ENCODE data around the gene AMACR.

AMACR gene

DNA sequence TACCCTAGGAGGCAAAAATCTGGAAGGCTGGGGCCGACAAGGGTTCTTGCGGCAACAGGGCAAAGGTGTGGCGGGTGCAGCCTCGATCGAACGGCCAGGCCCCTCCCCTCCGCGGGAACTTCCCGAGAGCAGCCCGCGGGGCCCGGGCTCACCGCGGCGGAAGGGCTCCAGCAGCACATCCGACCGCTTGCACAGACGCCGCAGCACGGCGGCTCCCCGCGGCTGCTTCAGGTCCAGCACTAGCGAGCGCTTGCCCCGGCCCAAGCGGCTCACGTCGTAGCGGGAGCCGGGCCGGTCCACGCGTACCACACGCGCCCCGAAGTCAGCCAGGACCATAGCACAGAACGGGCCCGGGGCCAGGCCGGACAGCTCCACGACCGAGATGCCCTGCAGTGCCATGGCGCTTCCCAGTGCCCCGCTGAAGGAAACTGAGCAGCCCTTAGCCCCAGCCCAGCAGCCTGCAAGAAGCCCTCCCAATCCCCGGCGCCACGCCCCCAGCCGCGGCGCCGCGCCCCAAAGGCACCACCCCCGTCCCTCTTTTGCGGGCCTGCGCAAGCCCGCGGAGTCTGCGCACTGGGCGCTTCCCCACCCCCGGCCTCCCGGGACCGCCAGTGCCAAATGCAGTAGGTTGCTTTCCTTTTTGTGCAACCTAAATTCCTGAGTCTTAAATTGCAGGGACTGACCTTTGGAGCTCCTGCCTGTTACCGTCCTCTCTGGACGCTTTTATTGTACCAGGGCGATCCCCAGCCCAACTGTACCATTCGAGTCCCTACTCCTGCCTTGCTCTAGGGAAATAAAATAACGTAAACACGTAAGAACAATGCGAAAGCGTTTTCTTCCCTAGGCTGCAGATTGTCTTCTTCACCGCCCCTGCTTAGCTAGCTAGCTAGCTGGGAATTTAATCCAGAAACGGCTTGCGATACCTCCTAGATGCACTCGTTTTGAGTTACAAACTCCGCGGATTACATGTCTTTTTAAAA is at the start of gene AMACR:
AMACR (minus strand) TSS at position 430 of the 980 bp plus-strand sequence; CDS start at position 399, 31 bp downstream.
- peak; percentile 93 for DNase-seq

DNA sequence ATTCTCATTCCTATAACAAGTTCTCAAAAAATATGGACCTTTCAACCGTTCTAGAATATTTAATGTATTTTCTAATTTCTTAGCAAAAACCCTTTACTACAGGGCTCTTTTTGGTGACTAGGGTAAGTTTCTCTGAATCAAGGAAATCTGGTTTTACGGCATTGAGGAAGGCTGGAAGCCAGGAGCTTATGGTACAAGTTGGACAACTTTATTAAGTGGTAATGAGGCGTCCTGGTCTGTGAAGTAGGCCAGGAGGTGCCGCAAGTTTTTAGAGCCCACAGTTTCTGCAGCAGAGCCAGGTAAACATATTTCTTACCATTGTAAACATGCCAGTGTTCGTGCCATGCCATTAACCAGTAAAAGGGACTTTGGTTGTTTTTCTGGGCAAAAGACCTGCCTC is 49.7 kb upstream of the AMACR start:
- no peak for DNase-seq

DNA sequence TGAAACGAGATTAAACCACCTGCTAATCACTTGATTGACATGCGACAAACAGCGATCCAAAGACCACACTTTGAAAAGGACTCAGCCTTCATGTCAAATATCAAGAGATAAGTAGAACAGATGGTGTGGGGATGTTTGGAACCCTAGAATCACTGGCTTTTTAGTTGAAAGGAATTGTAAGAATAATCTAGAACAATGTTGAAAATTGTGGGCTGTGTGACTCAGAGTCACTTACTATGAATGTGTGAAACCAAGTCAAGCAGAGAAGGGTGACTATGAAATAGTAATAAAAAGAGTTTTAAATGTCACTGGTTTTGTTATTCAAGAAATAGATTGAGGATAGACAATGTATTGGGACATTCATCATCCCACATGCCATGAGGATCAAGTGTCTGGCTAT is 49.3 kb upstream of the AMACR start:
- DNase-seq = no peak

DNA sequence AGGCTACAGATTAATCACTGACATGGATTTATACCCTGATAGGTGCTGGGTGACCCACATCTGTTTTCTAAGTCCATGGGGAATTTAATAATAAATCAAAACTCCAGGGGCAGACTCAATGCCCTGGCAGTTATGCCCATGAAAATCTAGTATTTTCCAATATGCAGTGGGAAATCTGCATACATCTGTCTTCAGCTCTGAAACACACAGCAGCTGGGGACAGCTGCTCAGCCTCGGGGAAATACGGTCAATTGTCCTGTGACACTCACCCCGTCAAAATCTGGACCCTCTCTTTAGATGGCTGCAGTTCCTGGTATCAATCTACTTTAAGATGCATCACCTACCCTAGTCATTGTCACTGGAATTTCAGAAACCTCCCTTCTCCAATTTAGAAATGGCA is 47.8 kb upstream of the AMACR start:
- DNase-seq = no peak

DNA sequence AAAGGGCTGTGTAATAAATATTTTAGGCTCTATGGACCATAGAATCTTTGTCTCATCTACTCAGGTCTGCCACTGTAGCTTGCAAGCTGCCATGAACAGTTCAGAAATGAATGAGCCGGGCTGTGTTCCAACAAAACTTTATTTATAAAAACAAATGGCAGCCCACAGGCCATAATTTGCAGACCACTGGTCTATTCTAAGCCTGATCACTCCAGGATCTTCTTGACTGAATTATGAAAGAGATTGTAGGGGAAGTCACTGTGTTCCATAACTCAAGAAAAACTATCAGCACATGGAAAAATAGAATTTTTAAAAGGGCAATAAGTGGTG is 46.5 kb upstream of the AMACR start:
- DNase-seq = no peak

DNA sequence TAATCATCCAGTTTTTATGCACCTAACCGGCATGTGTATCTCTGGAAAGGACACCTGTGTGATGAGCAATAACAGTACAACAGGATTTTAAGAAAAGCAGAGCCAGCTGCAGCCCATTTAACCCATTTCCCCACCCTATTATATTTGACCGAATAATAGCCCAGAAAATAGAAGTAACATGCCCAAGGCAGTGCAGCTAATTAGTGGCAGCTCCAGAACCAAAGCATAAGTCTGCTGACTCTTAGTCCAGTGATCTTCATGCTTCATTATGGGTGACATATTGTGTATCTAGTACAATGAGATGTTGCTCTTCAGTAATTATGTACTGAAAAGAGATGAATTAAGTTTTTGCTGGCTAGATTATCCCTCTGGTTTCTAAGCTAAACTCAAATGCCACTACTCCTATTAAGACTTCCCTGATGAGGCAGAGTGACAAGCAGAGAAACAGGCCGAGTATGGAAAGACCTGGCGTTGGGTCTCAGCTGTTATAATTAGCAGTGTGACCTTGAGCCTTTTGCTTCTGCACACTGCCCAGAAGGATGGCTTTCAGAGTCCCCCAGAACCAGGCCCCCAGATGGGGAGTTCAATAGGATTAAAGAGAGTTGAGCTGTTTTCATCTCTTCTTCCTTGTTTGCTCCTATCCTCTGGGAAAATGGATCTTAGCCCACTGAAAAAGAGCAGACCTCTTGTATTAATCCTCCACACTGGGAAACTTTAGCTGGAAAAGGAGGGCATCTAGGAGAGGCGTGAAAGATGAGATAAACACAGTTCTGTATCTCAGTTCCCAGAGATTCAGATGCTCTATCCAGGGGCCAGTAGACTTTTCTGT is 45.9 kb upstream of the AMACR start:
- no peak for DNase-seq

DNA sequence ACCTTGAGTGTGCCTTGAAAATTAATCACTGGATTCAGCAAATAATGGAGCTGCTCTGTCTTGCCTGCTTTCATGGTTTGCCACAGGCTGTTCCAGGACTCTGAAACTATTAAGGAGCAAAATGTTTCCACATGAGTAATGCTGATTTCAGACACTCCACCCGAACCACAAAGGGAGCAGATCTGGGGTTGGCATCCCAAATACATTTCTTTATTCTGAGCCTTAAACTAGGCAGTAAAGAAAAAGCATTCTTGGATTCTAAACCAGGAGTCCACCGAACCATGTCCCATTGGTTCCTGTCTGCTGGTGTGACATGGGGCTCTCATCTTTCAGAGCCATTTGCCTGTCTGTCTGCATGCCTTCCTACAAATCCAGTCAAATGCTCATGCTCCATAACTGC is 45.3 kb upstream of the AMACR start:
- no peak for DNase-seq

DNA sequence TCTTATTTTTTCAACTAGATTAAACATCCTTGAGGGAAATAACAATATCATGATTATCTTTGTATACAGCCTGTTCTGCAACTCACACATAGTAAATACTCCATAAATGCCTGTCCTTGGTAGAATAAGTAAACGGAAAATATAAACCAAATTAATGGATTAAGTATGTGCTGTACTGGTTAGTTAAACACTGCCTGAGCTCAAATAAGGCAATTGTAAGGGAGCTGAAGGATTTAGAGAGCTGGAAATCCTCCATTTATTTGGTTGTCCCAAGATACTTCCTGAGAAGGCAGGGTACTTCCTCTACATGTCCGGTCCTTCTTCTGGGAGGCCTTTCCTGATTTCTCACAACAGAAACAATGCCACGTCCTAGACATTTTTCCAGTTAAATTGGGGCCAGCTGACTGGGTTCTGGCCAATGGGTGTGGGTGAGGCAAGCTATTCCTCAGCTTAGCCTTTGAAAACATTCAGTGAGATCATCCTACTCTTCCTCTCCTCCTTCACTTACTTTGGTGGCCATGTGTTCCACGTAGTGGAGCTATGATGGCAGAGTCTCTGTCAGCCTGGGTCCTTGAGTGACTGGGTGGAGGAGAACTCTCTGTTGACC is 43.6 kb upstream of the AMACR start:
- no peak for DNase-seq

DNA sequence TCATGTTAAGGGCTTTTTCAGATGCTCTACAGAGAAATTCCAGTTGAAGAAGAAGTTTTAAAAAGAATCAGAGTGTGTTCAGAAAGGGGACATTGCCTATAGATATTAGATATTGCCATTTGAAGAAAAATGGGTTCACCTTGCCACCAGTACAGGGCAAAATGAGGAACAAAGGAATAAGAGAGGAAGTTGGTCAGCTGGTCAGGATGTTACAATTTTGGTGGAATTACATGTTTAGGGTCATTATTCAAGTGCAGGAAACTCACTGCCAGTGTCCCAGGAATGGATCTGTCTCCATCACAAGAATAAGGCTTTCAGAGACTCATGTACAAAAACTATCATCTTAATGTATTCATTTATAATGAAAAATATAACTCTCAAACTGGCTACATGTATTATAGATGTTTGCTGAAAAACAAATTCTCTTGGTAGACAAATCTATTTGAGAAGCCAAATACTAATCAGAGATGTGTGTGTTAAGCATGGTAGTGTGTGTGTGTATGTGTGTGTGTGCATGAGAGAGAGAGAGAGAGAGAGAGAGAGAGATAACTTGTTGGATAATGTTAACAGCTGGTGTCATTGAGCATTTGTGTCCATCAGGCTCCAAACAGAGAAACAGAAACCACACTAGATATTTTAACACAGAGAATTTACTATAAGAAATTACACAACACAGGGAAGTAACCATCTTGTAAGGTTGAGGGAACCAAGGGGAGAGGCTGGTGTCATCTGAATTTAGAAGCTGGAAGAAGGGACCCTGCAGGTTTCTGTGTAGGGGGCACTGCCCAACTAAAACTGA is 40.1 kb upstream of the AMACR start:
- DNase-seq = no peak

DNA sequence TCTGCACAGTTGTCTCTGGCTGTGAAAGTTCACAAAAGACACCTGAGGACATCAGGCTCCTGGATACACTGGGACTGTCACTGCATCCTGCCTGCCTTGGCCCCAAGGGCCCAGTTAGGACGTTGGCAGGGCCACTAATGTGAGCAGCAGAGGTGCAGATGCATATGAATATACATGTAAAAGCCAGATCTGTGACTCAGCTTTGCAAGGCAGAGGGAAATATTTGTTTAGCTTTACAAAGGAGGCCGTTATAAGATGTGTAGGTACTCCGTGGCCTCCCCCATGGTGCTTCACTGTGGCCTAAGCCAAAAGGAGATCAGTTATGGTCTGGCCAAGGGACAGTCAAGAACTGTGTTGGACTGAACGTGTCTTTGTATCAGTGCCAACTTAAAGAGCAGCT is 39.3 kb upstream of the AMACR start:
- DNase-seq = no peak

DNA sequence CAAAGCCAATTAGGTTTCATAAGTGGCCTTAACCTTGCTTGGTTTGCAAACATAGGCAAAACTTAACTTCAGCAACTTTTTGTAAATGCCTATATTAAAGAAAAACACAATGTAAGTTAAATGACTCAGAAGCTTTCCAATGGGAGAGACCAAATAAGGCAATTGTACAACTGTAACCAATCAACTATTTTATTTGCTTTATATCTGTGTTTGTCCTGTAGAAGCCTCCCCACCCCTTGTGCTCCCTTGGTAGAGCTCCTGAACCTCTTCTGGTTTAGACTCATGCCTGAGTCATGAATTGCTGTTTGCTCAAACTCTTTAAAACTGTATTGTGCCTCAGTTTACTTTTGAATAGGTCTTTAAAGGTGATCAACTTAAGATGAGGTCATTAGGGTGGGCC is 38.1 kb upstream of the AMACR start:
- no peak for DNase-seq

DNA sequence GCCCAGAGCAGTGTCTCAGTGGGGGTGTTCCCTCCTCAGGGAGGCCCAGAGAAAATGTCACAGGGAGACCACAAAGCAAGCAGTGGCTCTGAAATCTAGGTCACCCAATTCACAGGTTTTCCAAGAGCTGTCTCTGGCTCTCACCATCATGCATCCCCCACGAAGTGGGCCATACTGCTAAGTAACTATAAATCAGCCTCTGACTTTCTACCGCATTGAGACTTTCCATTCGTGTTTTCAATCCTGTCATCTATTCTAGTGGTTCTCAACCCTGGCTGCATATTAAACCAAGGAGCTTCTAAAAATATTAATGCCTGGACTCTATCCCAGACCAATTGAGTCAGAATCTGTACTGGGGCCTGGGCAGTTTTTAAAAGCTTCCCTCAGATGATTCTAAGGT is 37.2 kb upstream of the AMACR start:
- DNase-seq = no peak

DNA sequence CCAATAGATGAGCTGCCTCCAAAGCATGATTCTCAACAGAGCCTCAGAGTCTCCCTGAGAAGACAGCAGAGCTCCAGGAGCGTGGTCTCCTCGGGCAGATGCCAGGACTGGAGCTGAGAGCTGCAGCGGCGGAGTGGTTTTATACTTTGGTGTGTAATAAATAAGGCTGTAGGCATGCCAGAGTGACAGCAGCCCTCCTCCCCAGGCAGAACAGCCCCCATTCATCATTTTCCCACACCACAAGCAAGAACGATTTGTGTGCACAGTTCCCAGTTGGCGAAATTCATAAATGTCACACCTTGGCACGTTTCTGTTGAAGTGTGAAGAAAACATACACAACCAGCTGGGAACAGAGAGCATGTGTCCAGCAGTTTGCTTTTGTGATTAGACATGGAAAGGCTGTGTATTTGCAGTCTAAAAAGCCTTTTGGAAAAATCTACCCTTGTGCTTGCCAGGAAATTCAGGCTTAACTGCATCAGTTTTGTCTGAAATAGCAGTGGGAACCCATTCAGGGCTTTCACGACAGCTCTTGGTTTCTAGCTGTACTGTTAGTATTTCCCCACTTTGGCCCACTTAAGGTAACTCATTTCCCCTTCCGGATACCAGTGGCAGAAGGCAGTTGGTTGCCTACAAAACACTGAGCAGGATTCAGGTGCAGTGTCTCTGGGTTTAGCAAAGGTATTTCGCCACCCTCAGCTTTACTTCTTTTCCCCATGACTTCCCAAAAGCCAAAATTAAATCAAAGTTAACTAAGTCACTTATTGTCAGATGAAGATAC is 35.4 kb upstream of the AMACR start, which contains the start of gene C1QTNF3:
C1QTNF3 (minus strand) TSS at position 115 of the 778 bp plus-strand sequence; CDS start at position 27, 88 bp downstream.
- DNase-seq = no peak

DNA sequence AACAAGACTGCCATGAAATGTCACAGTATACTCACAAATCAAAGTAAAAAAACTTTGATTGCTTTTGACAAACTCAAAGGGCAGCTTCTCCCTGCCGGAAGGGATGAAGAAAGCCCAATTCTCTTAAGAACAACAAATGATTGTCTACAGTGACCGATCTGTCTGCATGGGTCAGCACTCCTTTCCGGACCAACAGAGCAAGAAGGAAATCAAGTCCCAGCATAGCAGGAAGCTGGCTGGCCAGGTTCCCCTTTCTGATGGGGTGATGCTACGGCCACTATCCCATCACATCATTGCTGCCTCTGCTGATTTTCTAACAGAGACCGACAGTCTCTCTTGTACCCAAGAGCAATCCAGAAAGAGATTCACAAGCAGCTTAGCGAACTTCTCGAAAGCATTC is 34.5 kb upstream of the AMACR start:
- DNase-seq = no peak

DNA sequence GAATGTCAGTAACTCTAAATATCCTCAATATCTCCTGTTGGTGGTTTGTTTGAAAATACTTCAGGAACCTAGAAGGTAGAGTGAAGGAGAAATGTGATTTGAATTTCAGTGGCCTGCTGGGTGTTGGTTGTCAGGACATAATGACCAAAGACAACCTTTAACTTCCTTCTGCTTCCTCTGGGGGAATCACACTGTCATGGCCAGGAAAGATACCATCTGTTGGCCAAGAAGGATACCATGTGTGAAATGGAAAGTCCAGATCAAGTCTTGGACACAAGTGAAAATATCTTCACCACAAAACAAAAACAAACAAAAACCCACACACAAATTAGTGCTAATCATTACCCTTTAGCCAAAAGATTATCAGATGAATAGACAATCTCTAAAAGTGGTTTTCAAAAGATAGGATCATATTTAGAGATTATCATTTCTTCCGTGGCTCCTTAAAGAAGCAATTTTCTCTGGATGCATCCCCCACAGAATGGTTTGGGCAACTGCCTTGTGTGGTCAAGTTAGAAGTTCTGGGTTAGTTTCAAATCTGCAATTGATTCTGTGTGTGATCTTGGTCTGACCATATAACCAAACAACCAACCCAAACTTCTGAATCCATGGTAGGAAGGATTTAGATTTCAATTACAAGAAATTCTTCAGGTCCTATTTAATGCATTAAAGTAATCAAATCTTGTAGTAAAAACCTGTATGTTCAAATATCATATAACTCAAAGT is 33.6 kb upstream of the AMACR start:
- DNase-seq = no peak

DNA sequence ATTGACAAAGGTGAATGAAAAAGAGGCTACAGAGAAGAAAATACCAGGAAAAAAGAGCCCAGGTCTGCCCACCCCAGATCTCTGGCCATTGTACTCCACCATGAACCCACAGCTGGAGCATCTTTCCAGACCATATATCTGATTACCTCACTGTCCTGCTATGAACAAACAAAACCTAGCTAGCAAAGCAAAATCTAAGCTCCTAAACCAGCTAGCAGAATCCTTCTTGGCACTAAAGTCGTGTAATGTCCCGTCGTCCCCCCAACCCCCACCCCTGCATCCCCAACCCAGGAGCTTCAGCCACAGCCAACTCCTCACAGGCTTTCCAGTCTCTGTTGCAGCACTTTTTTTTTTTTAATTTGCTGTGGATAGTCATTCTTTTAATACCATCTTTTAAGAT is 32.6 kb upstream of the AMACR start:
- no peak for DNase-seq

DNA sequence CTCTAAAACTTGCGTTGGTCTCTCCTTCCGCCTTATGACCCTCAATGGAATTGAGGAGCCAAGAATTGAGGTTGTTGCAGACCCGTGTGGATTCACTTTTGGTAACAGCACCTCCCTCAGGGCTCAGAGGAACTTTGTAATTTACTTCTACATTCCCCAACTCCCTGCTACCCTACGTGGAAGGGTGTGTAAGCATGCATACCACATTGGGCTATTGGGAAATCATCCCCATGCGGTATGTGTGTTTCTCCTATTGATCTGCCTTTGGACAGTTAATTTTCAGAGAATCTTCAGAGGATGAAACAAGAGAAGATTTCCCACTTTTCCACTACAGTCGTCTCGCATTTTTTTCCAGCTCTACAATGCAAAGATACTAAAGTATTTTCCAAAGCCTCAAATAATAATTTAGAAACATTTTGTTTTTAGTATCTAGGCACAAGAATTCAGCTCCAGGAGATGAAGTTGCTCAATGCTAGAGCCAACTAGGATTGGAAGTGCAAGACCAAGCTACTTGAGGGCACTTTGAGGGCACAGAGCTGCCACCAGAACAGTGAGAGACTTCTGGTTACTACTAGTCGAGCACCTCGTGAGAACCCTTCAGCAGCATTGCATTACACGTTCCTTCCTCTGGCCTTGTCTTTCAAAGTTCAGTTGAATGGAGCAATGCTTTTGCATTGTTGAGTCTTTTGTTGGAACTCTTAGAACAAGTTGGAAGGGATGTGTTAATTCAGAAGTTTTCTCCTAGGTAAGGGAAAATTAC is 31.7 kb upstream of the AMACR start:
- DNase-seq = no peak

DNA sequence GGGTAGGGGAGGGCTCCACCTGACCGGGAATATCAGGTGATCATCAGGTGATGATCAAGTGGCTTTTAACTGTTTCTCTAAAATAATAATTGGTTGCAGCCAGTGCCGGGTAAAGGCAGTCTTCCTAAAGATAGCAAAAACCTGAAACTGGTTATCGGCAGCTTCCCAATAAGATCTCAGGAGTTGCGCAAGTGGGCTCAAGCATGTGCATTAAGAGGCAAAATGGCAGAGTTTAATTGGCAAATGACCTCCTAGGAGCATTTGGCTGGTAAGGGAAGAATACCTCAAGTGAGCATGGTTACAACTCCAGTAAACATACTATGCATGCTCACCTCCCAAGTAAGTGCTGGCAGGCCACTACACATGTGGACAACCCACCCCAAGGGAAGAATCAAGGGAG is 31.0 kb upstream of the AMACR start:
- no peak for DNase-seq

DNA sequence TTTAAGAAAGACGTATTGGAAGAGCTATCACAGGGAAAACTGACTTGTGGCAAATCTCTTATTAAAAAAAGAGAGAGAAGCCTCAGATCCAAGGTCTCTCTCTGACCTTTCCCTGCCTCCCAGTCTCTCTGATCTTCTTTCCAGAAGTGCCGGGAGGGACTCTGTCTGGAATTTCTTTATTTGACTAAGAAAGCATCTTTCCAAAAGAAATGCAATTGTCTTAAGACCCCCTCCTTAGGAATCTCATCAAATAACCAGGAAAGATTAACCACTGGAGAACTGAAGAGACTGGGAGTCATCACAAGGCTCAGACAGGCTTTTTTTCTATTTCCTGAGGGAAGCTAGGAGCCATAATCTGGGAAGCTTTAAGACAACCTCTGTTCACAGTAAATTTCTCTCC is 30.5 kb upstream of the AMACR start:
- DNase-seq = no peak

DNA sequence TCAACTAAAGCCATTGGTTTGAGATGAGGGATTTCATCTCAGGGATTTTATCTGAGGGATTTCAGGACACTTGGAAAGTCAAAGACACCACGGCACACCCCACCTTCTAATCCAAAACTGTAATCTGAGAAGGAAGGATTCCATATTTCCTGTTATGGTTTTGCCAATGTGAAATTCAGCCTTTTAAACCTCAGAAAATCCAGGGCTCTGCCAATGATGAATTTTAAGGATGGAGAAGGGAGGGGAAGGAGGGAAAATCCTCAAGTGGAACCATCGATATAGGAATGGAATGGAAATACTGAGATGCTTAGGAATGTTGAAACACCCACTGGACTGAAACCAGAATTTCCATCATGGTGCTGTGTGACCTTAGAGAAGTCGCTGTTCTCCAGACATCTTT is 29.9 kb upstream of the AMACR start:
- DNase-seq = no peak
